ENCODE measurements around the gene SHC4. TPM values are rescaled to one million over a fixed set of nuclear protein-coding genes. Genes with fewer than 3 reads are reported as not detected.

Gene SHC4
- polyA plus RNA-seq, 1 of the 3 experiments (the other 2 are of a cell fraction), result 1.6 TPM

DNA sequence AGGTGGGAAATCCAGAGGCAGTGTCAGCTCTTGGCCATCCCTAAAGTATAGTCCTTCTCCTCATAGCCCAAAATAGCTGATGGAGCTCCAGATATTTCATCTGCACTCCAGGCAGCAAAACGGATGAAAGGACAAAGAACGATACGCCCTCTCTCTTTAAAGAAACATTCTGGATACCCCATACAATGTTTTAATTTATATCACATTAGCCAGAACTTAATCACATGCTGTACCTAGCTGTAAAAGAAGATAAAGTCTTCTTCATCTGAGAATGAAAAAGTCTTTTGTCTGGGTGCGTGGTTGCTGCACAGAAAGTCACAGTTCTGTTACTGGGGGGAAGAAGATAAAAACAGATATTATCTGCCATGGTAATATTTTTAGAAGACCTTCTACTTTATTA, 4.3 kb upstream of the SHC4 start (continued):
- TF ChIP-seq, protein P1, sequence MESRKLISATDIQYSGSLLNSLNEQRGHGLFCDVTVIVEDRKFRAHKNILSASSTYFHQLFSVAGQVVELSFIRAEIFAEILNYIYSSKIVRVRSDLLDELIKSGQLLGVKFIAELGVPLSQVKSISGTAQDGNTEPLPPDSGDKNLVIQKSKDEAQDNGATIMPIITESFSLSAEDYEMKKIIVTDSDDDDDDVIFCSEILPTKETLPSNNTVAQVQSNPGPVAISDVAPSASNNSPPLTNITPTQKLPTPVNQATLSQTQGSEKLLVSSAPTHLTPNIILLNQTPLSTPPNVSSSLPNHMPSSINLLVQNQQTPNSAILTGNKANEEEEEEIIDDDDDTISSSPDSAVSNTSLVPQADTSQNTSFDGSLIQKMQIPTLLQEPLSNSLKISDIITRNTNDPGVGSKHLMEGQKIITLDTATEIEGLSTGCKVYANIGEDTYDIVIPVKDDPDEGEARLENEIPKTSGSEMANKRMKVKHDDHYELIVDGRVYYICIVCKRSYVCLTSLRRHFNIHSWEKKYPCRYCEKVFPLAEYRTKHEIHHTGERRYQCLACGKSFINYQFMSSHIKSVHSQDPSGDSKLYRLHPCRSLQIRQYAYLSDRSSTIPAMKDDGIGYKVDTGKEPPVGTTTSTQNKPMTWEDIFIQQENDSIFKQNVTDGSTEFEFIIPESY (IDR thresholded peaks at IDR 0.05; ENCODE audit: borderline replicate concordance, low read depth), result no peak

DNA sequence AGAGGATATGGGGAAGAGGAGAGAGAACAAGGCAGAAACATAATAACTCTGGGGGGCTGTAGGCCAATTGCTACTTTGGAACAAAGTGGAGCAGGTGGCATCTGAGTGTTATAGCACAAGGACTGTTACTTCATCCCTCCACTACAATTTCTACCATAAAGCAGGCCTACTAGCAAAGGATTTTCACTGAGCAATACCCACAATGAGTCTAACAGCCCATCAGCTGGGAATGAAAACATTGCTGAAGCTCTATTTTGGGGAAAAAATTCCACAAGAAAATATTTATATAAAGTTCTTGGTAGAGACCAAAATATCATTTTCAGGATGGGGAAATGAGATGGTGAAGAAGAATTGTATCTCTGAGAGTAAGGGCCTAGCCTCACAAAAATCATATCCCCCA, 3.6 kb upstream of the SHC4 start:
- no peak for TF ChIP-seq MXI1 (IDR thresholded peaks at IDR 0.05; ENCODE audit: low read depth, low read length)
- no peak for TF ChIP-seq RFX5 (IDR thresholded peaks at IDR 0.05; ENCODE audit: low read length)
- TF ChIP-seq NFIC (IDR thresholded peaks at IDR 0.05; ENCODE audit: borderline replicate concordance), result no peak
- no peak for TF ChIP-seq RCOR1 (IDR thresholded peaks at IDR 0.05; ENCODE audit: low read length)
- TF ChIP-seq TAF1 (IDR thresholded peaks at IDR 0.05; ENCODE audit: borderline replicate concordance, low read depth, low read length), result no peak
- no peak for TF ChIP-seq MEF2A (IDR thresholded peaks at IDR 0.05; ENCODE audit: borderline replicate concordance, low read depth)
- no peak for TF ChIP-seq FOXJ3 (CRISPR knock-in tag; IDR thresholded peaks at IDR 0.05)
- TF ChIP-seq RAD21 (IDR thresholded peaks at IDR 0.05; ENCODE audit: low read length), result no peak
- TF ChIP-seq SMC3 (IDR thresholded peaks at IDR 0.05; ENCODE audit: low read depth, low read length), result no peak
- no peak for TF ChIP-seq POLR2AphosphoS5 (IDR thresholded peaks at IDR 0.05; ENCODE audit: low read depth, low read length)
- TF ChIP-seq GATA2 (CRISPR knock-in tag; IDR thresholded peaks at IDR 0.05), result no peak
- TF ChIP-seq, protein P2, sequence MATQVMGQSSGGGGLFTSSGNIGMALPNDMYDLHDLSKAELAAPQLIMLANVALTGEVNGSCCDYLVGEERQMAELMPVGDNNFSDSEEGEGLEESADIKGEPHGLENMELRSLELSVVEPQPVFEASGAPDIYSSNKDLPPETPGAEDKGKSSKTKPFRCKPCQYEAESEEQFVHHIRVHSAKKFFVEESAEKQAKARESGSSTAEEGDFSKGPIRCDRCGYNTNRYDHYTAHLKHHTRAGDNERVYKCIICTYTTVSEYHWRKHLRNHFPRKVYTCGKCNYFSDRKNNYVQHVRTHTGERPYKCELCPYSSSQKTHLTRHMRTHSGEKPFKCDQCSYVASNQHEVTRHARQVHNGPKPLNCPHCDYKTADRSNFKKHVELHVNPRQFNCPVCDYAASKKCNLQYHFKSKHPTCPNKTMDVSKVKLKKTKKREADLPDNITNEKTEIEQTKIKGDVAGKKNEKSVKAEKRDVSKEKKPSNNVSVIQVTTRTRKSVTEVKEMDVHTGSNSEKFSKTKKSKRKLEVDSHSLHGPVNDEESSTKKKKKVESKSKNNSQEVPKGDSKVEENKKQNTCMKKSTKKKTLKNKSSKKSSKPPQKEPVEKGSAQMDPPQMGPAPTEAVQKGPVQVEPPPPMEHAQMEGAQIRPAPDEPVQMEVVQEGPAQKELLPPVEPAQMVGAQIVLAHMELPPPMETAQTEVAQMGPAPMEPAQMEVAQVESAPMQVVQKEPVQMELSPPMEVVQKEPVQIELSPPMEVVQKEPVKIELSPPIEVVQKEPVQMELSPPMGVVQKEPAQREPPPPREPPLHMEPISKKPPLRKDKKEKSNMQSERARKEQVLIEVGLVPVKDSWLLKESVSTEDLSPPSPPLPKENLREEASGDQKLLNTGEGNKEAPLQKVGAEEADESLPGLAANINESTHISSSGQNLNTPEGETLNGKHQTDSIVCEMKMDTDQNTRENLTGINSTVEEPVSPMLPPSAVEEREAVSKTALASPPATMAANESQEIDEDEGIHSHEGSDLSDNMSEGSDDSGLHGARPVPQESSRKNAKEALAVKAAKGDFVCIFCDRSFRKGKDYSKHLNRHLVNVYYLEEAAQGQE (IDR thresholded peaks at IDR 0.05; ENCODE audit: low read depth, low read length), result no peak
- no peak for TF ChIP-seq RXRA (IDR thresholded peaks at IDR 0.05; ENCODE audit: borderline replicate concordance, low read depth)
- TF ChIP-seq, protein P3, sequence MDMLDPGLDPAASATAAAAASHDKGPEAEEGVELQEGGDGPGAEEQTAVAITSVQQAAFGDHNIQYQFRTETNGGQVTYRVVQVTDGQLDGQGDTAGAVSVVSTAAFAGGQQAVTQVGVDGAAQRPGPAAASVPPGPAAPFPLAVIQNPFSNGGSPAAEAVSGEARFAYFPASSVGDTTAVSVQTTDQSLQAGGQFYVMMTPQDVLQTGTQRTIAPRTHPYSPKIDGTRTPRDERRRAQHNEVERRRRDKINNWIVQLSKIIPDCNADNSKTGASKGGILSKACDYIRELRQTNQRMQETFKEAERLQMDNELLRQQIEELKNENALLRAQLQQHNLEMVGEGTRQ (IDR thresholded peaks at IDR 0.05; ENCODE audit: borderline replicate concordance, low read depth, low read length), result no peak
- TF ChIP-seq JUND (IDR thresholded peaks at IDR 0.05), result no peak
- no peak for TF ChIP-seq FOXM1 (IDR thresholded peaks at IDR 0.05; ENCODE audit: low read depth)
- no peak for TF ChIP-seq EZH2phosphoT487 (IDR thresholded peaks at IDR 0.05; ENCODE audit: borderline replicate concordance, low read depth)
- TF ChIP-seq GABPA (IDR thresholded peaks at IDR 0.05; ENCODE audit: low read depth), result no peak
- TF ChIP-seq, protein P1 (IDR thresholded peaks at IDR 0.05; ENCODE audit: borderline replicate concordance, low read depth), result no peak
- POLR2A ChIA-PET, result no interaction called here

More for the DNA sequence above, 3.6 kb upstream of the SHC4 start:
- H3K27ac ChIP-seq (ENCODE audit: low read depth in 2 of 2, low read length in 1 of 2), result no peak overlapping the region
- DNase-seq, result no peak
- no peaks in the 10 kb centered on the region for H3K9me3 ChIP-seq
- CTCF ChIA-PET, result interaction anchor here (1.4 to 3.0 kb wide), 2 partner anchors 9 to 106 kb away, joined by 11 read pairs; no protein-coding TSS in a partner anchor
- H3K79me2 ChIP-seq (ENCODE audit: insufficient read depth), result no peaks in the 10 kb centered on the region
- no peaks in the 10 kb centered on the region for H3K9me2 ChIP-seq
- H2AFZ ChIP-seq (ENCODE audit: low read depth), result no peak overlapping the region
- no peak overlapping the region for H3K9ac ChIP-seq
- peaks cover 13% of the 10 kb centered on the region for H3F3A ChIP-seq (replicated peaks; ENCODE audit: insufficient read depth)
- H3K27me3 ChIP-seq (ENCODE audit: insufficient read depth), result no peaks in the 10 kb centered on the region
- H3K36me3 ChIP-seq (replicated peaks in 1 of 2; ENCODE audit: control insufficient read depth in 1 of 2, insufficient read depth in 2 of 2, low read length in 1 of 2), result no peaks in the 10 kb centered on the region
- no peaks in the 10 kb centered on the region for H4K20me1 ChIP-seq (ENCODE audit: insufficient read depth)
- H3K4me1 ChIP-seq (ENCODE audit: control insufficient read depth in 1 of 2, insufficient read depth in 2 of 2, low read depth in 1 of 2, low read length in 1 of 2), result peaks cover 11% of the 10 kb centered on the region in 2 experiments; a peak in 2 of 4 replicates
- H3K4me3 ChIP-seq (ENCODE audit: low read depth in 2 of 2, low read length in 1 of 2), result no peak overlapping the region
- no peak overlapping the region for H3K4me2 ChIP-seq
